ENCODE data around the gene CTDP1. TPM values are rescaled to one million over a fixed set of nuclear protein-coding genes. Genes with fewer than 3 reads are reported as not detected.

Gene CTDP1
- total RNA-seq, 4 donors from 2014 or later: 18.1 to 40.5 (median 25.7) TPM

DNA sequence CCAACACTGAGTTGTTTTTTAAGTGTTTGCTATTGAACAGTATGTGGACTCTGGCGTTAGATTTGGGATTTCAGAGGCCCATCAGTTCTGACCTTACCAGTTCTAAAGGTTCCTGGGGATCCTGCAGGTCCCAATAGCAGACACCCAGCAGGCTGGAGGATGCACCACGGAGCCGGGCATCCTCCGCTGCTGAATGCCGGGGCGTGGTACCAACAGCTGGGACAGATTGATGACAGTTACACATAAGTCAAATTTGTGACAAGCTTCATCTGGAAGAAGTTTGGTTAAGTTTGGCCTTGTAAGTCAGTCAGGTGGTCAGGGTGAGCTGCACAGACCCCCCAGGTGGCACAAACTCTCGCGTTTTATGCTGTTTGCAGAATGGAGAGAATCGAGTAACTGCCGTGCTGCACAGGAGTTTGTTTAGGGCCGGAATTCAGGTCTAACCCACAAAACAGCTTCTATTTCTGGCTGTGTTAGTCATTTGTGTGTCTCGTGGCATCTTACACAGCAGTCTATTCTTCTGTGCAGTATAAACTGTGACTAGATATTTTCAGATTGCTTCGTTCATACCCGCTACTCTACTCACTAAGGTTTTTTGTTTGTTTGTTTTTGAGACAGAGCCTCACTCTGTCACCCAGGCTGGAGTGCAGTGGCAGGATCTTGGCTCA lies 19.2 kb downstream of the CTDP1 start:
- peaks cover 0 to 83% (median 0%) of the 10 kb centered on the region in 3 donors for H3K36me3 ChIP-seq
- H3K4me1 ChIP-seq: no peaks in the 10 kb centered on the region
- 82 to 86% methylated on average over 14 of the region's 14 CpGs for WGBS, 2 donors
- H3K27ac ChIP-seq: no peak overlapping the region
- no peak for DNase-seq (ENCODE audit: low spot score in 2 of 2)
- no peak overlapping the region for H3K4me3 ChIP-seq
- peaks cover 0 to 8% (median 0%) of the 10 kb centered on the region in 4 donors for H3K9me3 ChIP-seq
- no peaks in the 10 kb centered on the region for H3K27me3 ChIP-seq
- no peak for TF ChIP-seq EP300 (IDR thresholded peaks at IDR 0.05)
- TF ChIP-seq POLR2A (IDR thresholded peaks at IDR 0.05): no peak
- TF ChIP-seq, protein P1, sequence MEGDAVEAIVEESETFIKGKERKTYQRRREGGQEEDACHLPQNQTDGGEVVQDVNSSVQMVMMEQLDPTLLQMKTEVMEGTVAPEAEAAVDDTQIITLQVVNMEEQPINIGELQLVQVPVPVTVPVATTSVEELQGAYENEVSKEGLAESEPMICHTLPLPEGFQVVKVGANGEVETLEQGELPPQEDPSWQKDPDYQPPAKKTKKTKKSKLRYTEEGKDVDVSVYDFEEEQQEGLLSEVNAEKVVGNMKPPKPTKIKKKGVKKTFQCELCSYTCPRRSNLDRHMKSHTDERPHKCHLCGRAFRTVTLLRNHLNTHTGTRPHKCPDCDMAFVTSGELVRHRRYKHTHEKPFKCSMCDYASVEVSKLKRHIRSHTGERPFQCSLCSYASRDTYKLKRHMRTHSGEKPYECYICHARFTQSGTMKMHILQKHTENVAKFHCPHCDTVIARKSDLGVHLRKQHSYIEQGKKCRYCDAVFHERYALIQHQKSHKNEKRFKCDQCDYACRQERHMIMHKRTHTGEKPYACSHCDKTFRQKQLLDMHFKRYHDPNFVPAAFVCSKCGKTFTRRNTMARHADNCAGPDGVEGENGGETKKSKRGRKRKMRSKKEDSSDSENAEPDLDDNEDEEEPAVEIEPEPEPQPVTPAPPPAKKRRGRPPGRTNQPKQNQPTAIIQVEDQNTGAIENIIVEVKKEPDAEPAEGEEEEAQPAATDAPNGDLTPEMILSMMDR (IDR thresholded peaks at IDR 0.05): no peak

DNA sequence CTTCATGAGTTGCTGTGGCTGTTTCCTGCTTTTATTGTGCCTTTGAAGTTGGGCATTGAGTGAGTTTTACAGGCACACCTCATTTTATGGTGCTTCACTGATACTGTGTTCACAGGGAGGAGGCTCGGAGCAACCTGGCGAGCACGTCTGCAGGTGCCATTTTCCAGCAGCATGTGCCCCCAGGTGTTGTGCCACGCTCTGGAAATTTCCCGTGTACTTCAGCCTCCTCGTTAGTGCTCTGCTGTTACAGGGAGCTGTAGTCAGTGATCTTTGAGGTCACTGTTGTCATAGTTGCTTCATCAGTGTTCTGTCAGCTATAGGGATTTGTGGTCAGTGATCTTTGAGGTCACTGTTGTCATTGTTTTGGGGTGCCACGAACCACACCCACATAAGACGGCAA lies 20.1 kb downstream of the CTDP1 start:
- Histone ChIP-seq H3K9me3 (peaks cover 0 to 8% (median 0%) of the 10 kb centered on the region in 4 donors), H3K4me1 (no peaks in the 10 kb centered on the region), H3K4me3 (no peak overlapping the region), H3K27me3 (no peaks in the 10 kb centered on the region), H3K36me3 (peaks cover 0 to 92% (median 0%) of the 10 kb centered on the region in 3 donors), H3K27ac (no peak overlapping the region)
- 94 to 97% methylated on average over 8 of the region's 8 CpGs for WGBS, 2 donors
- no peak for TF ChIP-seq EP300 (IDR thresholded peaks at IDR 0.05)
- no peak for DNase-seq (ENCODE audit: low spot score in 2 of 2)

DNA sequence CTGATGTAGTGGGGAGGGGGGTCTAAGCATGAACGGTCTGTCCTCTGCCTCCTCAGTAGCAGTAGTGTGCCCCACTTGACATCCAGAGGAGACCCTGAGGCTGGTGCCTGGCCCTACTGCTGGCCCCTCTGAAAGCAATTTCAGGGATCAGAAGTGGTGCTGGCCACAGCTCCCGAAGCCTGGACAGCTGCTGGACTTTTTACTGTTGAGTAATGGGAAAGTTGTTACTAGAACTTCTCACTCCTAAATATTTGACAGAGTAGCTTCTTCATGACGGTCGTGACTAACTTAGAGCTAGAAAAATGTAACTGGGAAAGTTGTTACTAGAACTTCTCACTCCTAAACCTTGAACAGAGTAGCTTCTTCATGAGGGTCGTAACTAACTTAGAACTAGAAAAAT lies 23.3 kb downstream of the CTDP1 start:
- Histone ChIP-seq H3K4me3 (no peak overlapping the region), H3K27ac (no peak overlapping the region), H3K4me1 (no peaks in the 10 kb centered on the region), H3K9me3 (peaks cover 0 to 8% (median 0%) of the 10 kb centered on the region in 4 donors), H3K36me3 (peaks cover 0 to 94% (median 0%) of the 10 kb centered on the region in 3 donors), H3K27me3 (no peaks in the 10 kb centered on the region)
- DNase-seq (ENCODE audit: low spot score in 2 of 2): no peak
- 97 to 98% methylated on average over 5 of the region's 5 CpGs for WGBS, 2 donors
- TF ChIP-seq POLR2A (IDR thresholded peaks at IDR 0.05) (no peak), EP300 (IDR thresholded peaks at IDR 0.05) (no peak)
- TF ChIP-seq, protein P1 (IDR thresholded peaks at IDR 0.05): no peak

DNA sequence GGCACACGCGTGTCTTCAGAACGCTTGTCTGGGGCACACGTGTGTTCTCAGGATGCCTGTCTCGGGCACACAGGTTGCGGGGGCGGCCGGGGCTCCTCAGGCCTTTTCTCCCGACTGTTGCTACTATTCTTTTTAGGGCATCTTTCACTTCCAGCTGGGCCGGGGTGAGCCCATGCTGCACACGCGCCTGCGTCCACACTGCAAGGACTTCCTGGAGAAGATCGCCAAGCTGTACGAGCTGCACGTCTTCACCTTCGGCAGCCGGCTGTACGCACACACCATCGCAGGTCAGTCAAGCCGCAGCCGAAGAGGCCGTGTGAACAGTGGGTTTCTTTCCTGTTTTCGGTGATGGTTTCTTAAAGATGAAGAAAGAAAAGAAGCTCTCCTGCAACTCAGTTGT lies 25.0 kb downstream of the CTDP1 start:
- Histone ChIP-seq H3K9me3 (peaks cover 0 to 8% (median 0%) of the 10 kb centered on the region in 4 donors), H3K36me3 (peaks cover 0 to 88% (median 4%) of the 10 kb centered on the region in 3 donors), H3K27me3 (no peaks in the 10 kb centered on the region), H3K27ac (no peak overlapping the region), H3K4me1 (no peaks in the 10 kb centered on the region), H3K4me3 (no peak overlapping the region)
- no peak for DNase-seq (ENCODE audit: low spot score in 2 of 2)
- TF ChIP-seq EP300 (IDR thresholded peaks at IDR 0.05) (no peak), POLR2A (IDR thresholded peaks at IDR 0.05) (no peak)
- TF ChIP-seq, protein P1 (IDR thresholded peaks at IDR 0.05): no peak
- WGBS, 2 donors: 94 to 97% methylated on average over 24 of the region's 24 CpGs

DNA sequence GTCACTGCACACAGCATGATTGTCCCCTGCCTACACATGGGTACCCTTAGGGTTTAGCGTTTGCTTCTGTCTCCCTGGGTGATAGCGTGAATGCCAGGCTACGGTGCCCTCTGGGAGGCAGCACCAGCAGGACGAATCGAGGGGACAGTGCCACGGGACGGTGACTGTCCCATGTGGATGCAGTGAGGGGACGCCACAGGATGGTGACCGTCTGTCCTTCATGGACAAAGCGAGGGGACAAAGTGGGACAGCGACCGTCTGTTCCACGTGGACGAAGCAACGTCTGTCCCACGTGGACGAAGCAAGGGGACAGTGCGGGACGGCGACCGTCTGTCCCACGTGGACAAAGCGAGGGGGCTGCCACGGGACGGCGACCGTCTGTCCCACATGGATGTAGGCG lies 25.7 kb downstream of the CTDP1 start:
- WGBS, 2 donors: 94 to 95% methylated on average over 28 of the region's 28 CpGs
- peaks cover 0 to 6% (median 0%) of the 10 kb centered on the region in 4 donors for H3K9me3 ChIP-seq
- H3K4me3 ChIP-seq: no peak overlapping the region
- DNase-seq (ENCODE audit: low spot score in 2 of 2): no peak
- no peak for TF ChIP-seq POLR2A (IDR thresholded peaks at IDR 0.05)
- TF ChIP-seq, protein P1 (IDR thresholded peaks at IDR 0.05): no peak
- TF ChIP-seq EP300 (IDR thresholded peaks at IDR 0.05): no peak
- H3K27me3 ChIP-seq: no peaks in the 10 kb centered on the region
- peaks cover 0 to 88% (median 4%) of the 10 kb centered on the region in 3 donors for H3K36me3 ChIP-seq
- H3K4me1 ChIP-seq: no peaks in the 10 kb centered on the region
- no peak overlapping the region for H3K27ac ChIP-seq

All from tibial nerve (tissue), 4 donors.